ENCODE measurements around the gene ZBTB44.

ZBTB44 gene

DNA sequence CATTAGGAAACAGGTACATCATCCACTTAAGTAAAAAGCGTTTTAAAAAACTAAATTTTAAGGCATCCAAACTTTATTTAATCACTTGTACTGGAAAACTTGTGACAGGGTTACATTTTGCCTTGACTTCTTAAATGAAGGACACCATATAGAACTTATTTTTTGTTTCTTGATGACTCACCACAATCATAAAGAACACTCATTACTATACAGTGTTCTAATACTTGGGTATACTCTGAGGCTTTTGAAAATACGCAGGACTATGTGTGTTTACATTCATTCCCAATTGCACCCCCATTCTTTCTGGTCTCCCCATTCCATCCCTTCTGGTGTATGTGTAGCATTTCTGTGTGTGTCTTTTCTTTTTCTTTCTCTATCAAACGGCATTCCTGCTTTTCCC is 69.9 kb downstream of the ZBTB44 start:
- Histone ChIP-seq H3K27me3 (ENCODE audit: insufficient read depth, poor library complexity, severe bottlenecking) (no peaks in the 10 kb centered on the region), H3K4me1 (ENCODE audit: insufficient read depth, poor library complexity, severe bottlenecking) (no peaks in the 10 kb centered on the region), H3K4me3 (ENCODE audit: severe bottlenecking) (no peak overlapping the region), H3K36me3 (ENCODE audit: low read depth) (no peaks in the 10 kb centered on the region), H3K27ac (ENCODE audit: poor library complexity, severe bottlenecking) (no peak overlapping the region), H3K9me3 (ENCODE audit: severe bottlenecking) (no peaks in the 10 kb centered on the region)
- TF ChIP-seq CTCF (IDR thresholded peaks at IDR 0.05; ENCODE audit: poor library complexity, severe bottlenecking): no peak
- ATAC-seq (ENCODE audit: low read depth) (no peak), DNase-seq (ENCODE audit: low spot score) (no peak)

GRCh38 chr11:130243816-130244215 is 70.9 kb downstream of the ZBTB44 start:
- Histone ChIP-seq H3K4me1 (ENCODE audit: insufficient read depth, poor library complexity, severe bottlenecking) (no peaks in the 10 kb centered on the region), H3K9me3 (ENCODE audit: severe bottlenecking) (no peaks in the 10 kb centered on the region), H3K36me3 (ENCODE audit: low read depth) (peaks cover 4% of the 10 kb centered on the region), H3K27me3 (ENCODE audit: insufficient read depth, poor library complexity, severe bottlenecking) (no peaks in the 10 kb centered on the region), H3K4me3 (ENCODE audit: severe bottlenecking) (no peak overlapping the region), H3K27ac (ENCODE audit: poor library complexity, severe bottlenecking) (no peak overlapping the region)
- DNase-seq (ENCODE audit: low spot score): no peak
- ATAC-seq (ENCODE audit: low read depth): no peak
- TF ChIP-seq CTCF (IDR thresholded peaks at IDR 0.05; ENCODE audit: poor library complexity, severe bottlenecking): no peak

DNA sequence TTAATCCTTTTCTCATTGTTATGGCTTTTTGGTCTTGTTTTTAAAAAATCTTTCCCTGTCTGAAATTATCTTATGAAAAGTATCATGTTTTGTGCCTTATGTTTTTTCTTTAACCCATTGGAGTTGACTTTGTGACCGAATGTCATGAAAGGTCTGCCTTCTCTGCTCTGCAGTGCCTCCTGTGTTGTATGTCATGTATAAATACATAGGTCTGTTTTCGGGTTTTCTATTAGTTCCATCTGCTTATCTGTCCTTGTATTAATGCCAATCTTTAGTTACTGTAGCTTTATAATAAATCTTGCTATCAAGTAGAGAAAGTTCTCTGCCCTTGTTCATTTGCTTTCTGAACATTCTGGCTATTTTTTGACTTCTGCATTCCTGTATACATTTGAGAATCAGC is 73.0 kb downstream of the ZBTB44 start:
- Histone ChIP-seq H3K36me3 (ENCODE audit: low read depth) (peaks cover 25% of the 10 kb centered on the region), H3K4me1 (ENCODE audit: insufficient read depth, poor library complexity, severe bottlenecking) (no peaks in the 10 kb centered on the region), H3K27me3 (ENCODE audit: insufficient read depth, poor library complexity, severe bottlenecking) (no peaks in the 10 kb centered on the region), H3K27ac (ENCODE audit: poor library complexity, severe bottlenecking) (no peak overlapping the region), H3K4me3 (ENCODE audit: severe bottlenecking) (no peak overlapping the region), H3K9me3 (ENCODE audit: severe bottlenecking) (no peaks in the 10 kb centered on the region)
- DNase-seq (ENCODE audit: low spot score) (no peak), ATAC-seq (ENCODE audit: low read depth) (no peak)
- no peak for TF ChIP-seq CTCF (IDR thresholded peaks at IDR 0.05; ENCODE audit: poor library complexity, severe bottlenecking)

DNA sequence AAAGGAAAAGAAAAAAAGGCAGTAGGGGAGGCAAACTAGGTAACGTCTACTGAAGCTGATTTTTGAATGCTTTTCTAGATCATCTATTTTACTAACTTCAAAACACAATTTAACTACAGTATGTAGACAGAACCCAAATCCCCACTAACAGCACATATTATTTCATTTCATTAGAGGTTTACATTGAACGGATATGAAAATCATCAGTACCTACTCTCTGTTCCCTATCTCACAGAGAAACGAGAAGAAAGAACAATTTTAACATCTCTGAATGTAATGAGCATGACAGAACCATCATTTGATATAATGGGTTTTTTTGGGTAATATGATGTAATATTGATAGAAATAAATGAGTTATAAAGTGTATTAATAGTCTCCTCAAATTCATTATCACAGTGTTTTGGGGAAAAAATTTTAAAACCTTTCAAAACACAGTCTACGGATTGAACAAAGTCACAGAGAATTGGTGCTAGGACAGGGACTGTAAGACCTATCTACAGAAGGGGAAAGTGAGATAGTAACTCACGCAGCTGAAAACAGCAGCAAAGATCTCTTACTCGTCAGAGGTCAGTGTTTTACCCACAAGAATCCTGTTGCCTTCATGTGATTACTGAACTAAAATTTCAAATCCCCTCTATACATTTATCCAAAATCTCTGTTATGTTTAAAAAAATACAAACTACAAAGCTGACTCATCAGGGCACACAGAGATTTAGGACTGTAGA is 77.3 kb downstream of the ZBTB44 start:
- no peak for ATAC-seq (ENCODE audit: low read depth)

More for the DNA sequence above, 77.3 kb downstream of the ZBTB44 start:
- Histone ChIP-seq H3K9me3 (ENCODE audit: severe bottlenecking) (no peaks in the 10 kb centered on the region), H3K27me3 (ENCODE audit: insufficient read depth, poor library complexity, severe bottlenecking) (no peaks in the 10 kb centered on the region), H3K27ac (ENCODE audit: poor library complexity, severe bottlenecking) (no peak overlapping the region), H3K4me1 (ENCODE audit: insufficient read depth, poor library complexity, severe bottlenecking) (no peaks in the 10 kb centered on the region), H3K4me3 (ENCODE audit: severe bottlenecking) (no peak overlapping the region), H3K36me3 (ENCODE audit: low read depth) (peaks cover 49% of the 10 kb centered on the region)
- no peak for DNase-seq (ENCODE audit: low spot score)
- no peak for TF ChIP-seq CTCF (IDR thresholded peaks at IDR 0.05; ENCODE audit: poor library complexity, severe bottlenecking)
